ENCODE measurements around the gene PRKACA. TPM values are rescaled to one million over a fixed set of nuclear protein-coding genes. Genes with fewer than 3 reads are reported as not detected.
"Not testable (repeated sequence)": the region's sequence is repeated elsewhere in the genome, so short reads cannot be mapped to it uniquely, and the experiment has no call there.

Gene PRKACA
- total RNA-seq, 1 donor from 2014 or later: 88.1 TPM

DNA sequence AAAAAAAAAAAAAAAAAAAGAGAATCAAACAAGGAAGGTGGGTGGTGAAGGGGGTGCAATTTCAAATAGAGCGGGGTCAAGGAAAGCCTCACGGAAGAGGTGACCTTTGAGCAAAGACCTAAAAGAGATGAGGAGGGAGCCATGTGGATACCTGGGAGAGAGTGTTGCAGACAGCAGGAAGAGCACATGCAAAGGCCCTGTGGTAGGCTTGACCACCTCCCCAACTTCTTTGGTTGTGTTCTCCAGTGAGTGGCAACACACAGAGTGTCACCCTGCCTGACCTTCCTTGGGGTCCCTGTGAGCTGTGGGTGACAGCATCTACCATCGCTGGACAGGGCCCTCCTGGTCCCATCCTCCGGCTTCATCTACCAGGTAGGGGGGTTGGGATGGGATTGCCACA lies 67.0 kb downstream of the PRKACA start:
- Mint-ChIP-seq H3K27me3 (peaks cover 10% of the 10 kb centered on the region), H3K36me3 (no peaks in the 10 kb centered on the region), H3K4me3 (no peak overlapping the region), H3K9me3 (no peaks in the 10 kb centered on the region), H3K27ac (no peak overlapping the region), H3K4me1 (ENCODE audit: unreplicated experiment) (no peaks in the 10 kb centered on the region)
- TF ChIP-seq, protein P1, sequence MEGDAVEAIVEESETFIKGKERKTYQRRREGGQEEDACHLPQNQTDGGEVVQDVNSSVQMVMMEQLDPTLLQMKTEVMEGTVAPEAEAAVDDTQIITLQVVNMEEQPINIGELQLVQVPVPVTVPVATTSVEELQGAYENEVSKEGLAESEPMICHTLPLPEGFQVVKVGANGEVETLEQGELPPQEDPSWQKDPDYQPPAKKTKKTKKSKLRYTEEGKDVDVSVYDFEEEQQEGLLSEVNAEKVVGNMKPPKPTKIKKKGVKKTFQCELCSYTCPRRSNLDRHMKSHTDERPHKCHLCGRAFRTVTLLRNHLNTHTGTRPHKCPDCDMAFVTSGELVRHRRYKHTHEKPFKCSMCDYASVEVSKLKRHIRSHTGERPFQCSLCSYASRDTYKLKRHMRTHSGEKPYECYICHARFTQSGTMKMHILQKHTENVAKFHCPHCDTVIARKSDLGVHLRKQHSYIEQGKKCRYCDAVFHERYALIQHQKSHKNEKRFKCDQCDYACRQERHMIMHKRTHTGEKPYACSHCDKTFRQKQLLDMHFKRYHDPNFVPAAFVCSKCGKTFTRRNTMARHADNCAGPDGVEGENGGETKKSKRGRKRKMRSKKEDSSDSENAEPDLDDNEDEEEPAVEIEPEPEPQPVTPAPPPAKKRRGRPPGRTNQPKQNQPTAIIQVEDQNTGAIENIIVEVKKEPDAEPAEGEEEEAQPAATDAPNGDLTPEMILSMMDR (conservative IDR thresholded peaks at IDR 0.05): no peak
- no peak for DNase-seq (ENCODE audit: extremely low spot score, unreplicated experiment)

DNA sequence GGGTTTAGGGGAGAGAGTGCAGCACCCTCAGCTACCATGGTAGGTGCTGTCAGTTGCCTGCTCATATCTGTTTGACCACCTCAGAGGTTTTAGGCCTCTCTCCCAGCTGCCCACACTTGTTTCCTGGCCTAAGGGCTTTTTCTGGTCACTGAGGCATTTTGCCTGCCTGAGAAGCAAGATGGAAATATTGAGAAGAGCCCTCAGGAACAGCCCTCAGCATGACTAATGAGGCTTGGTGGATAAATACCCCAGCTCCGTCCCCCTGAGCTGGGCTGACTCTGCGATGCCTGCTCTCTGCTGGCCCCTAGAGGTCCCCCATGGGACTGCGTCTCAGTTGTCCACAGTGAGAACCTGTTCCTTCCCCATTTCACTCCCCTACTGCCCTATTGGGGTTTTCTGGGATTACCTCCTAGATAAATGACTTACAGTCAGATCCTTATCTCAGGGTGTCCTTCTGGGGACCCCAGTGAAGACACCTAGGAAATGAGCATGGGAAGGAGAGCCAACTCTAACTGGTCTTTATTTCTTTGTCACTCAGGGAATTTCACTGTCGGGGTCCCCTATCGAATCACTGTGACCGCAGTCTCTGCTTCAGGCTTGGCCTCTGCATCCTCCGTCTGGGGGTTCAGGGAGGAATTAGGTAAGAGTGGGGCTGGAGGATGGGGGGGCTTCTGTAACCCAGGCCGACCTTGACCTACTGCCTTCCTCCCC lies 69.0 kb downstream of the PRKACA start:
- no peak for DNase-seq (ENCODE audit: extremely low spot score, unreplicated experiment)
- H3K27me3 Mint-ChIP-seq: no peaks in the 10 kb centered on the region
- TF ChIP-seq, protein P1 (conservative IDR thresholded peaks at IDR 0.05): peak; percentile 82
- H3K4me1 Mint-ChIP-seq (ENCODE audit: unreplicated experiment): no peaks in the 10 kb centered on the region
- no peaks in the 10 kb centered on the region for H3K36me3 Mint-ChIP-seq
- no peaks in the 10 kb centered on the region for H3K9me3 Mint-ChIP-seq
- no peak overlapping the region for H3K27ac Mint-ChIP-seq
- H3K4me3 Mint-ChIP-seq: no peak overlapping the region

DNA sequence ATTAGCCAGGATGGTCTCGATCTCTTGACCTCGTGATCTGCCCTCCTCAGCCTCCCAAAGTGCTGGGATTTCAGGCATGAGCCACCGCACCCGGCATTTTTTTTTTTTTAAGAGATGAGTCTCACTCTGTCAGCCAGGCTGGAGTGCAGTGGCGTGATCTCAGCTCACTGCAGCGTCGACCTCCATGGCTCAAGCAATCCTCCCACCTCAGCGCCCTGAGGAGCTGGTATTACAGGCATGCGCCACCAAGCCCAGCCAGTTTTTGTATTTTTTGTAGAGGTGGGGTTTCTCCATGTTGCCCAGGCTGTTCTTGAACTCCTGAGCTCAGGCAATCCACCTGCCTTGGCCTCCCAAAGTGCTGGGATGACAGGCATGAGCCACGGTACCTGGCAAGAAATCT lies 69.7 kb downstream of the PRKACA start:
- not testable (repeated sequence) for H3K9me3 Mint-ChIP-seq; H3K4me3 Mint-ChIP-seq; H3K27me3 Mint-ChIP-seq; H3K27ac Mint-ChIP-seq; H3K4me1 Mint-ChIP-seq (ENCODE audit: unreplicated experiment); DNase-seq (ENCODE audit: extremely low spot score, unreplicated experiment); H3K36me3 Mint-ChIP-seq

DNA sequence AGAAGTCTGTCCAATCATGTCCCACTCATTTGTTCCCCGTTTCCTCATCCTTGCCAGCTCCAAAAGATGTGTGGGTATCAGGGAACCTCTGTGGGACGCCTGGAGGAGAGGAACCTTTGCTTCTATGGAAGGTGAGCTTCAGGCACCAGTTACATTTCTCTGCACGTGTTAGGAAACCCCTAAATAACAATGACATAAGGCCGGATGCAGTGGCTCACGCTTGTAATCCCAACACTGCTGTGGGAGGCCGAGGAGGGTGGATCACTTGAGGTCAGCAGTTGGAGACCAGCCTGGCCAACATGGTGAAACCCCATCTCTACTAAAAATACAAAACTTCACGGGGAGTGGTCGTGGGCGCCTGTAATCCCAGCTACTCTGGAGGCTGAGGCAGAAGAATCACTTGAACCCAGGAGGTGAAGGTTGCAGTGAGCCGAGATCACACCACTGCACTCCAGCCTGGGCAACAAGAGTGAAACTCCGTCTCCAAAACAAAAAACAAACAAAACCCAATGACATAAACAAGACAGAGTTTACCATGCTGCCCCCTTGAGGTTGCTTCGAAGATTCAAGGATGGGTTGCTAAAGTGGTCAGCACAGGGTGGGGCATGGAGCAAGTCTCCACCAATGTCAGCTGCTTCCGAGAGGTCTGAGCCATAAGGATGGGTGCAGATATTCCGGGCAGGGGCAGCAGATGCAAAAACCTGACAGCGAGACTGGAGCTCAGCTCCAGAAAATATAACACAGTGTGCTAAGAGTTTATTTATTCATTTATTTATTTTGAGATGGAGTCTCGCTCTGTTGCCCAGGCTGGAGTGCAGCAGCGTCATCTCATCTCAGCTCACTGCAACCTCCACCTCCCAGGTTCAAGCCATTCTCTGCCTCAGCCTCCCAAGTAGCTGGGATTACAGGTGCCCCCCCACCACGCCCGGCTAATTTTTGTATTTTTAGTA lies 74.6 kb downstream of the PRKACA start:
- TF ChIP-seq, protein P1 (conservative IDR thresholded peaks at IDR 0.05): peak; percentile 75
- peak overlapping the region; percentile 29 for H3K27ac Mint-ChIP-seq
- H3K27me3 Mint-ChIP-seq; H3K9me3 Mint-ChIP-seq; H3K4me1 Mint-ChIP-seq (ENCODE audit: unreplicated experiment); DNase-seq (ENCODE audit: extremely low spot score, unreplicated experiment); H3K4me3 Mint-ChIP-seq; H3K36me3 Mint-ChIP-seq: not testable (repeated sequence)

Other genes starting within 250 kb of the PRKACA start
- gene NANOS3, start 240.6 kb downstream of the PRKACA start, total RNA-seq (ENCODE audit: low replicate concordance): 0.69 and 2.8 TPM in 2 replicates
- gene BRME1, start 211.6 kb downstream of the PRKACA start, total RNA-seq (ENCODE audit: low replicate concordance): 3.5 and 9.2 TPM in 2 replicates
- 35.4 and 42.3 TPM in 2 replicates for gene CC2D1A, start 211.6 kb downstream of the PRKACA start, total RNA-seq (ENCODE audit: low replicate concordance)
- gene PODNL1, start 179.3 kb downstream of the PRKACA start, total RNA-seq (ENCODE audit: low replicate concordance): 0.48 and 0.75 TPM in 2 replicates
- gene DCAF15, start 165.3 kb downstream of the PRKACA start, total RNA-seq (ENCODE audit: low replicate concordance): 35.8 and 50.1 TPM in 2 replicates
- 19.3 and 21.8 TPM in 2 replicates for gene RFX1, start 111.4 kb downstream of the PRKACA start, total RNA-seq (ENCODE audit: low replicate concordance)
- gene RLN3, start 89.6 kb downstream of the PRKACA start, total RNA-seq (ENCODE audit: low replicate concordance): not detected in 2 replicates
- gene IL27RA, start 86.0 kb downstream of the PRKACA start, total RNA-seq (ENCODE audit: low replicate concordance): 0.95 and 2.8 TPM in 2 replicates
- 0.83 and 8.1 TPM in 2 replicates for gene PALM3, start 55.7 kb downstream of the PRKACA start, total RNA-seq (ENCODE audit: low replicate concordance)
- 3.1 and 3.6 TPM in 2 replicates for gene MISP3, start 45.0 kb downstream of the PRKACA start, total RNA-seq (ENCODE audit: low replicate concordance)
- not detected in 2 replicates for gene C19orf67, start 32.0 kb downstream of the PRKACA start, total RNA-seq (ENCODE audit: low replicate concordance)
- 42.7 and 55.9 TPM in 2 replicates for gene SAMD1, start 27.0 kb downstream of the PRKACA start, total RNA-seq (ENCODE audit: low replicate concordance)
- 14.8 and 27.4 TPM in 2 replicates for gene ASF1B, start 18.8 kb upstream of the PRKACA start, total RNA-seq (ENCODE audit: low replicate concordance)
- 24.9 and 62.4 TPM in 2 replicates for gene ADGRL1, start 88.4 kb upstream of the PRKACA start, total RNA-seq (ENCODE audit: low replicate concordance)